Fibroblast of lung (primary cell): ENCODE data around the gene ABCA2.

Experiments used
- CTCF ChIP-seq, 2 donors: IDR thresholded peaks in 1 of 2; conservative IDR thresholded peaks in 1 of 2; 1 replicate in 1 of 2; 2 replicates in 1 of 2; pipeline ENCODE4 v1.5.1; 2011 to 2012; ENCODE audit warnings: low read length in 2 of 2, control low read depth in 1 of 2, inconsistent platforms in 1 of 2, low read depth in 1 of 2, mild to moderate bottlenecking in 1 of 2
- EZH2 ChIP-seq: IDR thresholded peaks from 2 replicates; pipeline ENCODE4 v1.5.1; 2012; ENCODE audit warnings: low read length, control low read depth, mild to moderate bottlenecking; ENCODE audit errors: missing control alignments

GRCh38 chr9:136968333-136969127 is 59.5 kb downstream of the ABCA2 start:
- TF ChIP-seq CTCF (conservative IDR thresholded peaks at IDR 0.05 in 1 of 2, IDR thresholded peaks at IDR 0.05 in 1 of 2; ENCODE audit: low read depth in 1 of 2, low read length in 2 of 2) (no peak), EZH2 (no peak)
